ENCODE measurements around the gene LOX.

- TF ChIP-seq CTCF (IDR thresholded peaks at IDR 0.05) (no peak), POLR2AphosphoS5 (IDR thresholded peaks at IDR 0.05) (no peak), POLR2A (IDR thresholded peaks at IDR 0.05) (no peak), EP300 (IDR thresholded peaks at IDR 0.05) (no peak)
Observed at GRCh38 chr5:122076050-122076461, 2.0 kb downstream of the LOX start.
